ENCODE measurements around the gene PTPRE. TPM values are rescaled to one million over a fixed set of nuclear protein-coding genes. Genes with fewer than 3 reads are reported as not detected.

Gene PTPRE
- polyA plus RNA-seq, 1 donor from 2014 or later: 4.1 TPM

DNA sequence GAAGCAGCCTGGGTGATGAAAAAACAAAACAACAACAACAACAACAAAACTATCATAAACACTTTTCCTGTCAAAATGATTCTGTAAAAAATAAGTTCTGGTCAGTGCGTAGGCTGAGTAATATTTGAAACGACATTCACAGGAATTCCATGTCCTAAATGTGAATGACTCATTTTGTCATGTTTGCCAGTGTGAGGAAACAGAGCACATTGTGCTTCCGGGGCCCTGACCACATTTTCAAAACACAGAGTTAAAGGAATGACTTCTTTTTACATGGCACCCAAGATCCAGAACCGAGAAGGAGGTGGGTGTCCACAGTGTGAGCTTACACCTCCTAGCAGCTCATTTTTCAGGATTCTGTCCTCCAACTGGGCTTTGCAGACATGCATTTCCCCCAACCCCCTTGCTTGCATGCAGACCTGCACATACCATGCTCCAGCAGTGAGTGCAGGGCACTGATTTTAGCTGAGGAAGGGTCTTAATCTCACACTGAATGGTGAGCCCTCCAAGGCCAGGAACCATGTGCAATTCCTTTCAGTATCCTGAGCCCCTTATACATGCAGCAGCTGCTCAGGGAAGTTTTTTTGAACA lies 17.2 kb upstream of the PTPRE start:
- no peak overlapping the region for H3K9ac ChIP-seq (ENCODE audit: low read length)
- H3K4me2 ChIP-seq (ENCODE audit: low read length): no peak overlapping the region
- H3K9me3 ChIP-seq (ENCODE audit: low read length): no peaks in the 10 kb centered on the region
- H3K79me2 ChIP-seq (replicated peaks; ENCODE audit: insufficient read depth, low read length): no peaks in the 10 kb centered on the region
- TF ChIP-seq, protein P1, sequence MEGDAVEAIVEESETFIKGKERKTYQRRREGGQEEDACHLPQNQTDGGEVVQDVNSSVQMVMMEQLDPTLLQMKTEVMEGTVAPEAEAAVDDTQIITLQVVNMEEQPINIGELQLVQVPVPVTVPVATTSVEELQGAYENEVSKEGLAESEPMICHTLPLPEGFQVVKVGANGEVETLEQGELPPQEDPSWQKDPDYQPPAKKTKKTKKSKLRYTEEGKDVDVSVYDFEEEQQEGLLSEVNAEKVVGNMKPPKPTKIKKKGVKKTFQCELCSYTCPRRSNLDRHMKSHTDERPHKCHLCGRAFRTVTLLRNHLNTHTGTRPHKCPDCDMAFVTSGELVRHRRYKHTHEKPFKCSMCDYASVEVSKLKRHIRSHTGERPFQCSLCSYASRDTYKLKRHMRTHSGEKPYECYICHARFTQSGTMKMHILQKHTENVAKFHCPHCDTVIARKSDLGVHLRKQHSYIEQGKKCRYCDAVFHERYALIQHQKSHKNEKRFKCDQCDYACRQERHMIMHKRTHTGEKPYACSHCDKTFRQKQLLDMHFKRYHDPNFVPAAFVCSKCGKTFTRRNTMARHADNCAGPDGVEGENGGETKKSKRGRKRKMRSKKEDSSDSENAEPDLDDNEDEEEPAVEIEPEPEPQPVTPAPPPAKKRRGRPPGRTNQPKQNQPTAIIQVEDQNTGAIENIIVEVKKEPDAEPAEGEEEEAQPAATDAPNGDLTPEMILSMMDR (IDR thresholded peaks at IDR 0.05; ENCODE audit: poor library complexity, severe bottlenecking): no peak
- TF ChIP-seq TAF1 (IDR thresholded peaks at IDR 0.05; ENCODE audit: low read depth): no peak
- no peak for TF ChIP-seq EP300 (conservative IDR thresholded peaks at IDR 0.05; ENCODE audit: poor library complexity, severe bottlenecking)
- TF ChIP-seq MXI1 (conservative IDR thresholded peaks at IDR 0.05; ENCODE audit: poor library complexity, severe bottlenecking): no peak
- no peak for TF ChIP-seq EZH2 (IDR thresholded peaks at IDR 0.05; ENCODE audit: borderline replicate concordance, insufficient read depth, low read length, poor library complexity, severe bottlenecking)
- TF ChIP-seq SMC3 (conservative IDR thresholded peaks at IDR 0.05; ENCODE audit: poor library complexity): no peak
- TF ChIP-seq POLR2AphosphoS5 (IDR thresholded peaks at IDR 0.05): no peak
- TF ChIP-seq, protein P2, sequence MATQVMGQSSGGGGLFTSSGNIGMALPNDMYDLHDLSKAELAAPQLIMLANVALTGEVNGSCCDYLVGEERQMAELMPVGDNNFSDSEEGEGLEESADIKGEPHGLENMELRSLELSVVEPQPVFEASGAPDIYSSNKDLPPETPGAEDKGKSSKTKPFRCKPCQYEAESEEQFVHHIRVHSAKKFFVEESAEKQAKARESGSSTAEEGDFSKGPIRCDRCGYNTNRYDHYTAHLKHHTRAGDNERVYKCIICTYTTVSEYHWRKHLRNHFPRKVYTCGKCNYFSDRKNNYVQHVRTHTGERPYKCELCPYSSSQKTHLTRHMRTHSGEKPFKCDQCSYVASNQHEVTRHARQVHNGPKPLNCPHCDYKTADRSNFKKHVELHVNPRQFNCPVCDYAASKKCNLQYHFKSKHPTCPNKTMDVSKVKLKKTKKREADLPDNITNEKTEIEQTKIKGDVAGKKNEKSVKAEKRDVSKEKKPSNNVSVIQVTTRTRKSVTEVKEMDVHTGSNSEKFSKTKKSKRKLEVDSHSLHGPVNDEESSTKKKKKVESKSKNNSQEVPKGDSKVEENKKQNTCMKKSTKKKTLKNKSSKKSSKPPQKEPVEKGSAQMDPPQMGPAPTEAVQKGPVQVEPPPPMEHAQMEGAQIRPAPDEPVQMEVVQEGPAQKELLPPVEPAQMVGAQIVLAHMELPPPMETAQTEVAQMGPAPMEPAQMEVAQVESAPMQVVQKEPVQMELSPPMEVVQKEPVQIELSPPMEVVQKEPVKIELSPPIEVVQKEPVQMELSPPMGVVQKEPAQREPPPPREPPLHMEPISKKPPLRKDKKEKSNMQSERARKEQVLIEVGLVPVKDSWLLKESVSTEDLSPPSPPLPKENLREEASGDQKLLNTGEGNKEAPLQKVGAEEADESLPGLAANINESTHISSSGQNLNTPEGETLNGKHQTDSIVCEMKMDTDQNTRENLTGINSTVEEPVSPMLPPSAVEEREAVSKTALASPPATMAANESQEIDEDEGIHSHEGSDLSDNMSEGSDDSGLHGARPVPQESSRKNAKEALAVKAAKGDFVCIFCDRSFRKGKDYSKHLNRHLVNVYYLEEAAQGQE (IDR thresholded peaks at IDR 0.05; ENCODE audit: borderline replicate concordance): no peak
- no peak for TF ChIP-seq RAD21 (conservative IDR thresholded peaks at IDR 0.05)
- no peaks in the 10 kb centered on the region for H3K27me3 ChIP-seq (ENCODE audit: insufficient read depth, low read depth, low read length)
- no peaks in the 10 kb centered on the region for H3K9me2 ChIP-seq (ENCODE audit: insufficient read depth, low read length)
- no peaks in the 10 kb centered on the region for H3K36me3 ChIP-seq (ENCODE audit: insufficient read depth, low read length)
- H3K4me3 ChIP-seq (ENCODE audit: low read length): no peak overlapping the region
- no peak overlapping the region for H3K27ac ChIP-seq (ENCODE audit: low read length)
- no peaks in the 10 kb centered on the region for H3F3A ChIP-seq (ENCODE audit: insufficient read depth, low read length, poor library complexity, severe bottlenecking)
- H4K20me1 ChIP-seq (ENCODE audit: insufficient read depth): no peaks in the 10 kb centered on the region
- no peak overlapping the region for H2AFZ ChIP-seq (ENCODE audit: low read depth, low read length)

DNA sequence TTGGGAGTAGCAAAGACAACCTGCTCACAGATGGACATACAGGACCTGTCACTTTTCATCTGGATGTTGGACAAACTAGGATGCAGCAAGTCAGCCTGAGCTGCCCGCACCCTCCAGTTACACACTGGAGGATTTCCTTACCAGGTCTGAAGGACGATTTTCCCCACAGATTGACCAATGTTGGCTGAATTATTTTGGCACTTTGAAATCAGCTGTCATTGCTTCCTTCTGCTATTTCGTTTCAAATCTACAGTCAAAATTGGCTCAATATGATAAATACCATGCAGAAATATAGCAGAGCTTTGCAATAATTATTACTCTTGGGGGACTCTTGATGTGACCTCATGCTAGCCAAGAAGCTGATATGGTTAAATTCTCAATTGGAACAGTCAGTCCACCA lies 16.7 kb upstream of the PTPRE start:
- H2AFZ ChIP-seq (ENCODE audit: low read depth, low read length): no peak overlapping the region
- H3K9me2 ChIP-seq (ENCODE audit: insufficient read depth, low read length): no peaks in the 10 kb centered on the region
- TF ChIP-seq TAF1 (IDR thresholded peaks at IDR 0.05; ENCODE audit: low read depth) (no peak), POLR2AphosphoS5 (IDR thresholded peaks at IDR 0.05) (no peak), MXI1 (conservative IDR thresholded peaks at IDR 0.05; ENCODE audit: poor library complexity, severe bottlenecking) (no peak), EP300 (conservative IDR thresholded peaks at IDR 0.05; ENCODE audit: poor library complexity, severe bottlenecking) (no peak), RAD21 (conservative IDR thresholded peaks at IDR 0.05) (no peak), SMC3 (conservative IDR thresholded peaks at IDR 0.05; ENCODE audit: poor library complexity) (no peak)
- TF ChIP-seq, protein P2 (IDR thresholded peaks at IDR 0.05; ENCODE audit: borderline replicate concordance): no peak
- TF ChIP-seq, protein P1 (IDR thresholded peaks at IDR 0.05; ENCODE audit: poor library complexity, severe bottlenecking): no peak
- H3F3A ChIP-seq (ENCODE audit: insufficient read depth, low read length, poor library complexity, severe bottlenecking): no peaks in the 10 kb centered on the region
- no peaks in the 10 kb centered on the region for H3K9me3 ChIP-seq (ENCODE audit: low read length)
- no peak overlapping the region for H3K27ac ChIP-seq (ENCODE audit: low read length)
- no peaks in the 10 kb centered on the region for H3K27me3 ChIP-seq (ENCODE audit: insufficient read depth, low read depth, low read length)
- H3K36me3 ChIP-seq (ENCODE audit: insufficient read depth, low read length): no peaks in the 10 kb centered on the region
- no peak overlapping the region for H3K4me3 ChIP-seq (ENCODE audit: low read length)
- no peaks in the 10 kb centered on the region for H3K79me2 ChIP-seq (replicated peaks; ENCODE audit: insufficient read depth, low read length)
- no peak overlapping the region for H3K9ac ChIP-seq (ENCODE audit: low read length)
- no peaks in the 10 kb centered on the region for H4K20me1 ChIP-seq (ENCODE audit: insufficient read depth)
- no peak overlapping the region for H3K4me2 ChIP-seq (ENCODE audit: low read length)

All from neural cell (in vitro differentiated cells).